Colonic mucosa (tissue), 4 donors: ENCODE measurements around the gene HDGFL2. TPM values are rescaled to one million over a fixed set of nuclear protein-coding genes. Genes with fewer than 3 reads are reported as not detected.

Experiments
- DNase-seq: peaks from one replicate; pipeline ENCODE4 v3.0.0-alpha.2; 2020
- H3K27ac ChIP-seq: fragments of 200-600 bp; one replicate; pipeline ENCODE4 v1.8.0; 2021
- H3K27me3 ChIP-seq: fragments of 200-600 bp; one replicate; pipeline ENCODE4 v1.8.0; 2021
- H3K36me3 ChIP-seq: fragments of 200-600 bp; one replicate; pipeline ENCODE4 v1.8.0; 2021
- H3K4me1 ChIP-seq: fragments of 200-600 bp; one replicate; pipeline ENCODE4 v1.8.0; 2021; ENCODE audit warnings: mild to moderate bottlenecking
- H3K4me3 ChIP-seq: fragments of 200-600 bp; one replicate; pipeline ENCODE4 v1.8.0; 2021
- H3K9ac ChIP-seq, 2 donors: one replicate each; pipeline ENCODE4 v1.7.0; 2013; ENCODE audit warnings: control low read depth in 2 of 2, low read depth in 2 of 2, low read length in 2 of 2
- H3K9me3 ChIP-seq: fragments of 200-600 bp; one replicate; pipeline ENCODE4 v1.8.0; 2021
- CTCF ChIP-seq: fragments of 200-600 bp; IDR thresholded peaks from one replicate; pipeline ENCODE4 v1.8.0; 2022; ENCODE audit warnings: antibody characterized with exemption, mild to moderate bottlenecking
- intact Hi-C: fragments of 100-400 bp; cut with DNase I; formaldehyde crosslinking; loops from one replicate; pipeline ENCODE4 v1.14.1; 2022
- total RNA-seq, 2 donors: library from RNA; stranded (reverse); fragmentation: NEBNext Ultra II Directional in 1 of 2; extraction: Animal tissue kit (Norgen Biotek cat#: 25700) in 1 of 2; gene quantifications; one replicate each; pipeline ENCODE4 v1.2.1, GENCODE V29; 2021
- donor health status: healthy.
- donor health status: DM: no; HTN: no; CAD: no.
- donor health status: DM: no; HTN: no; CAD: no.

Gene HDGFL2
- total RNA-seq, 2 donors from 2014 or later = 32.7 to 55.0 TPM

DNA sequence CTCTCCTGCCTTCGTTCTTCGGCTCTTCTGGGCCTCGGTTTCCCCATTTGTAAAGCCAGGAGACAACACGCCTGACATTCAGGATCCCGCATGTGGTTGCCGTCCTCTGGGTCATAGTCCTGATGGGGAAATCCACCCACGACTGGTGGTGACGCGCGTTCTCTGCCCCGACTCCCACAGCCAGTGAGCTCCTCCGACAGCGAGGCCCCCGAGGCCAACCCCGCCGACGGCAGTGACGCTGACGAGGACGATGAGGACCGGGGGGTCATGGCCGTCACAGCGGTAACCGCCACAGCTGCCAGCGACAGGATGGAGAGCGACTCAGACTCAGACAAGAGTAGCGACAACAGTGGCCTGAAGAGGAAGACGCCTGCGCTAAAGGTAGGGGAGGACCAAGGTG lies 16.4 kb downstream of the HDGFL2 start:
- Histone ChIP-seq H3K36me3 (no peaks in the 10 kb centered on the region), H3K4me3 (no peak overlapping the region), H3K9me3 (no peaks in the 10 kb centered on the region), H3K27me3 (no peaks in the 10 kb centered on the region), H3K4me1 (no peaks in the 10 kb centered on the region), H3K9ac (no peak overlapping the region), H3K27ac (no peak overlapping the region)
- no peak for TF ChIP-seq CTCF
- intact Hi-C loops = no loop called here
- DNase-seq = no peak

- H3K4me3 ChIP-seq = no peak overlapping the region
- no peaks in the 10 kb centered on the region for H3K27me3 ChIP-seq
- no peak for DNase-seq
- TF ChIP-seq CTCF = no peak
- intact Hi-C loops = no loop called here
- peaks cover 7% of the 10 kb centered on the region for H3K36me3 ChIP-seq
- no peak overlapping the region for H3K27ac ChIP-seq
- H3K9ac ChIP-seq = no peak overlapping the region
- H3K9me3 ChIP-seq = no peaks in the 10 kb centered on the region
- no peaks in the 10 kb centered on the region for H3K4me1 ChIP-seq
Measured at GRCh38 chr19:4491446-4491845, 19.3 kb downstream of the HDGFL2 start.

- no peak for DNase-seq
- no peak overlapping the region for H3K4me3 ChIP-seq
- H3K9ac ChIP-seq = no peak overlapping the region
- H3K4me1 ChIP-seq = no peaks in the 10 kb centered on the region
- intact Hi-C loops = no loop called here
- TF ChIP-seq CTCF = no peak
- H3K27me3 ChIP-seq = no peaks in the 10 kb centered on the region
- no peak overlapping the region for H3K27ac ChIP-seq
- no peaks in the 10 kb centered on the region for H3K9me3 ChIP-seq
- H3K36me3 ChIP-seq = peaks cover 9% of the 10 kb centered on the region
Measured at GRCh38 chr19:4492337-4493103, 20.4 kb downstream of the HDGFL2 start.

DNA sequence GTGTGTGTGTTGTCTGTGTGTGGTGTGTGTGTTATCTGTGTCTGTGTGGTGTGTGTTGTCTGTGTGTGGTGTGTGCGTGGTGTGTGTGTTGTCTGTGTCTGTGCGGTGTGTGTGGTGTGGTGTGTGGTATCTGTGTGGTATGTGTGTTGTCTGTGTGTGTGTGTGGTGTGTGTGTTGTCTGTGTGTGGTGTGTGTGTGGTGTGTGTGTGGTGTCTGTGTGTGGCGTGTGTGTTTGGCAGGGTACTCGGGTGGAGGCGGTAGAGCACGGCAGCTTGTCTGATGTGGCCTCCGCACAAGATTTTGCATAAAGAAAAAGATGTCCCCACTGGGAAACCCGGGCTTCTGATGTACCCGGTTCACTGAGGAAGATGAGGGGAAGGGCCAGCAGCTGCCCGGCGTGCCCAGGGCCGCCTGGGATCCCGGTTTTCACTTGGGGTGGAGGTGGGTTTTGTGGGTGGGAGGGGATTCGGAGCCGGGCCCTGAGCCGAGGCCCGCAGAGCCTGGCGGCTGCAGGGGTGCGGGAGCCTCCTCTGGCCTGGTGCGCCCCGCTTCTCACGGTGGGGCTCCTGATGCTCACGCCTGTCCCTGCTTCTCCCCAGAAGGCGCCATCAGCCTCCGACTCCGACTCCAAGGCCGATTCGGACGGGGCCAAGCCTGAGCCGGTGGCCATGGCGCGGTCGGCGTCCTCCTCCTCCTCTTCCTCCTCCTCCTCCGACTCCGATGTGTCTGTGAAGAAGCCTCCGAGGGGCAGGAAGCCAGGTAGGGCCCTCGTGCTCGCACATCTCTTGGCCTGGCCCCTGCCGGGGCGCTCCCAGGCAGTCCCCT lies 21.2 kb downstream of the HDGFL2 start:
- no peak for DNase-seq
- H3K9me3 ChIP-seq = no peaks in the 10 kb centered on the region
- H3K36me3 ChIP-seq = peaks cover 15% of the 10 kb centered on the region
- no peaks in the 10 kb centered on the region for H3K4me1 ChIP-seq
- no peak overlapping the region for H3K9ac ChIP-seq
- no peak overlapping the region for H3K4me3 ChIP-seq
- TF ChIP-seq CTCF = no peak
- H3K27ac ChIP-seq = no peak overlapping the region
- intact Hi-C loops = no loop called here
- no peaks in the 10 kb centered on the region for H3K27me3 ChIP-seq

DNA sequence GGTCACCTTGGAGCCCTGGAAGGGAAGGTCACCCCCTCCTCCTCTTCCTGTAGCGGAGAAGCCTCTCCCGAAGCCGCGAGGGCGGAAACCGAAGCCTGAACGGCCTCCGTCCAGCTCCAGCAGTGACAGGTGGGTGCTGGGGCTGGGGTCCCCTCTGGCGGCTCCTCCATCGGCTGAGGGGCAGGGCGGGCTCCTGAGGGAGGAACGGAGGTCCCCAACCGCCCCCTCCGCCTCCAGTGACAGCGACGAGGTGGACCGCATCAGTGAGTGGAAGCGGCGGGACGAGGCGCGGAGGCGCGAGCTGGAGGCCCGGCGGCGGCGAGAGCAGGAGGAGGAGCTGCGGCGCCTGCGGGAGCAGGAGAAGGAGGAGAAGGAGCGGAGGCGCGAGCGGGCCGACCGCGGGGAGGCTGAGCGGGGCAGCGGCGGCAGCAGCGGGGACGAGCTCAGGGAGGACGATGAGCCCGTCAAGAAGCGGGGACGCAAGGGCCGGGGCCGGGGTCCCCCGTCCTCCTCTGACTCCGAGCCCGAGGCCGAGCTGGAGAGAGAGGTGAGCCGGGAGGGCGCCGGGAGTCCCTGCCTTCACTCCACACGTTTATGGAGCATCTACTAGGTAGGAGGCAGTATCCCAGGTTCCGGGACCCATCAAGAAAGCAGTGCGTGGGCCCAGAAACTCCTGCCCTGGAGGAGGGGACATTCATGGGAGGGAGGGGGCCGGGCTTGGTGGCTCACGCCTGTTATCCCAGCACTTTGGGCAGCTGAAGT lies 22.0 kb downstream of the HDGFL2 start:
- Histone ChIP-seq H3K36me3 (peaks cover 15% of the 10 kb centered on the region), H3K9me3 (no peaks in the 10 kb centered on the region), H3K27me3 (no peaks in the 10 kb centered on the region), H3K9ac (no peak overlapping the region), H3K4me3 (no peak overlapping the region), H3K27ac (no peak overlapping the region), H3K4me1 (no peaks in the 10 kb centered on the region)
- no peak for DNase-seq
- no peak for TF ChIP-seq CTCF
- intact Hi-C loops = no loop called here
